GM12878 (cell line): ENCODE measurements around the gene GH2. TPM values are rescaled to one million over a fixed set of nuclear protein-coding genes. Genes with fewer than 3 reads are reported as not detected.

Experiments
- ATAC-seq: fragments of 200-7000 bp; cut with Tn5 transposase; 3 replicates; pipeline ENCODE4 v1.9.1; 2020; ENCODE audit warnings: mild to moderate bottlenecking, moderate library complexity
- BruUV-seq: library from RNA; stranded (reverse); fragments of 400-500 nt; replicated peaks from 2 replicates; lab custom pipeline; 2021; lab: Mats Ljungman, UMichigan
- CTCF ChIA-PET: fragments of 300-600 bp; sonication (Branson Sonifier 250); formaldehyde crosslinking; extraction: SDS; loops from one replicate; lab custom pipeline; 2021; ENCODE audit warnings: inconsistent platforms; lab: Yijun Ruan, JAX
- POLR2A ChIA-PET: fragments of 350-600 bp; formaldehyde crosslinking; extraction: SDS; loops from one replicate; lab custom pipeline; 2021; ENCODE audit warnings: inconsistent platforms; lab: Charles Lee
- RAD21 ChIA-PET: fragments of 300-600 bp; sonication (Branson Sonifier 250); formaldehyde crosslinking; loops from one replicate; lab custom pipeline; 2023; ENCODE audit warnings: antibody characterized with exemption; ENCODE audit not compliant: unreplicated experiment; lab: Charles Lee
- SMC1A ChIA-PET: fragments of 300-600 bp; sonication (Branson Sonifier 250); formaldehyde crosslinking; loops from one replicate; lab custom pipeline; 2023; ENCODE audit not compliant: unreplicated experiment, uncharacterized antibody; lab: Charles Lee
- DNase-seq: peaks from one replicate; pipeline ENCODE4 v3.0.0-alpha.2; 2011; ENCODE audit warnings: low read depth, low spot score
- FAIRE-seq: peaks from 3 replicates; lab custom pipeline; 2011; peaks lifted over from hg19 to GRCh38; lab: Jason Lieb, UNC
- H2AFZ ChIP-seq: 2 replicates; pipeline ENCODE4 v1.6.0; 2011; ENCODE audit warnings: low read depth, low read length, control low read depth; ENCODE audit not compliant: control insufficient read depth
- H3K27ac ChIP-seq: 2 replicates; pipeline ENCODE4 v1.5.1; 2011; ENCODE audit warnings: control low read depth; ENCODE audit not compliant: control insufficient read depth, insufficient read depth
- H3K27me3 ChIP-seq, 2 experiments: replicated peaks in 1 of 2; 2 replicates each; pipeline versions ENCODE4 v1.6.0 to v1.6.1; 2011; ENCODE audit warnings: low read length in 1 of 2; ENCODE audit not compliant: control insufficient read depth in 2 of 2, insufficient read depth in 2 of 2
- H3K36me3 ChIP-seq, 2 experiments: 2 replicates each; pipeline ENCODE4 v1.5.1; 2011; ENCODE audit warnings: low read length in 1 of 2; ENCODE audit not compliant: control insufficient read depth in 2 of 2, insufficient read depth in 2 of 2
- H3K4me1 ChIP-seq: 2 replicates; pipeline ENCODE4 v1.6.1; 2011; ENCODE audit warnings: mild to moderate bottlenecking, low read length, moderate library complexity, mixed read lengths; ENCODE audit not compliant: control insufficient read depth, insufficient read depth
- H3K4me2 ChIP-seq: 2 replicates; pipeline ENCODE4 v1.6.0; 2011; ENCODE audit warnings: control low read depth; ENCODE audit not compliant: control insufficient read depth, insufficient read depth
- H3K4me3 ChIP-seq: fragments of 200-600 bp; sonication (generic); 2 replicates; pipeline ENCODE4 v1.5.1; 2016
- H3K79me2 ChIP-seq: 2 replicates; pipeline ENCODE4 v1.6.0; 2011; ENCODE audit warnings: low read length; ENCODE audit not compliant: control insufficient read depth, insufficient read depth
- H3K9ac ChIP-seq: 2 replicates; pipeline ENCODE4 v1.8.0; 2011; ENCODE audit warnings: low read length, control low read depth, mixed read lengths; ENCODE audit not compliant: control insufficient read depth, insufficient read depth
- H3K9me3 ChIP-seq: replicated peaks from 3 replicates; pipeline ENCODE4 v1.5.1; 2011; ENCODE audit warnings: mild to moderate bottlenecking, low read length; ENCODE audit not compliant: control insufficient read depth, insufficient read depth
- H4K20me1 ChIP-seq: 2 replicates; pipeline ENCODE4 v1.6.0; 2011; ENCODE audit not compliant: control insufficient read depth, insufficient read depth
- ASH2L ChIP-seq: fragments of 300-600, 200-600 bp; sonication (generic); IDR thresholded peaks from 2 replicates; pipeline ENCODE4 v1.6.1; 2017; ENCODE audit warnings: low read depth, mild to moderate bottlenecking, borderline replicate concordance
- ATF7 ChIP-seq: fragments of 450-650 bp; IDR thresholded peaks from 2 replicates; pipeline ENCODE4 v1.6.1; 2016; ENCODE audit warnings: low read depth, mild to moderate bottlenecking
- CBX5 ChIP-seq: sonication (generic); IDR thresholded peaks from 2 replicates; pipeline ENCODE4 v1.6.1; 2016; ENCODE audit warnings: low read depth, moderate library complexity, mild to moderate bottlenecking, inconsistent platforms
- CHD1 ChIP-seq: IDR thresholded peaks from 2 replicates; pipeline ENCODE4 v1.6.1; 2012; ENCODE audit warnings: low read depth, low read length, improper control_type of control experiment
- HCFC1 ChIP-seq: fragments of 150-350 bp; IDR thresholded peaks from 2 replicates; pipeline ENCODE4 v1.6.1; 2014; ENCODE audit warnings: low read length
- MXI1 ChIP-seq: fragments of 150-350 bp; IDR thresholded peaks from 2 replicates; pipeline ENCODE4 v1.6.1; 2011; ENCODE audit warnings: low read depth, mild to moderate bottlenecking, inconsistent platforms, low read length, improper control_type of control experiment
- NFYB ChIP-seq: IDR thresholded peaks from 2 replicates; pipeline ENCODE4 v1.6.1; 2011; ENCODE audit warnings: low read depth, mild to moderate bottlenecking, low read length, improper control_type of control experiment, moderate library complexity; ENCODE audit not compliant: insufficient read depth
- POU2F2 ChIP-seq: IDR thresholded peaks from 3 replicates; pipeline ENCODE4 v1.6.1; 2011; ENCODE audit warnings: low read depth, mild to moderate bottlenecking, low read length, borderline replicate concordance
- RB1 ChIP-seq: fragments of 450-650 bp; formaldehyde crosslinking; IDR thresholded peaks from 2 replicates; pipeline ENCODE4 v1.6.1; 2017; ENCODE audit warnings: mild to moderate bottlenecking, borderline replicate concordance
- RCOR1 ChIP-seq: conservative IDR thresholded peaks from 2 replicates; pipeline ENCODE4 v1.6.1; 2012; ENCODE audit warnings: low read depth, low read length, improper control_type of control experiment
- RELA ChIP-seq: fragments of 450-650 bp; IDR thresholded peaks from 2 replicates; pipeline ENCODE4 v1.8.0; 2014; ENCODE audit warnings: borderline replicate concordance; ENCODE audit not compliant: partially characterized antibody
- SIN3A ChIP-seq: IDR thresholded peaks from 2 replicates; pipeline ENCODE4 v1.6.1; 2012; ENCODE audit warnings: low read depth, low read length, improper control_type of control experiment
- SREBF2 ChIP-seq: IDR thresholded peaks from 2 replicates; pipeline ENCODE4 v1.6.1; 2012; ENCODE audit warnings: mild to moderate bottlenecking, low read length
- TARDBP ChIP-seq: IDR thresholded peaks from 2 replicates; pipeline ENCODE4 v1.6.1; 2016; ENCODE audit warnings: borderline replicate concordance
- TCF3 ChIP-seq: IDR thresholded peaks from 2 replicates; pipeline ENCODE4 v1.6.1; 2012; ENCODE audit warnings: low read depth, mild to moderate bottlenecking, low read length, borderline replicate concordance; ENCODE audit not compliant: insufficient read depth
- TCF7 ChIP-seq: IDR thresholded peaks from 2 replicates; pipeline ENCODE4 v1.6.1; 2014; ENCODE audit warnings: antibody characterized with exemption, borderline replicate concordance
- WGBS: methylation state at CpG from one replicate; pipeline ENCODE4 v1.1.6; 2016; ENCODE audit warnings: low lambda C conversion rate; ENCODE audit not compliant: insufficient replicate concordance, insufficient coverage; ENCODE audit errors: missing lambda C conversion rate; 5-methylcytosine and 5-hydroxymethylcytosine counted together
- in situ Hi-C: fragments of 300-500 bp; cut with MboI; formaldehyde crosslinking; loops from 9 replicates; pipeline ENCODE4 v1.14.3; 2018; ENCODE audit warnings: mixed read lengths
- intact Hi-C: fragments of 100-400 bp; cut with micrococcal nuclease; formaldehyde crosslinking; loops from one replicate; pipeline ENCODE4 v1.14.2; 2022; ENCODE audit not compliant: unreplicated experiment
- polyA plus RNA-seq, 11 experiments: library from polyadenylated mRNA; depleted of rRNA in 4 of 11; unstranded in 6 of 11; stranded (reverse) in 5 of 11; fragments of >200 nt; fragmentation: Nextera tagmentation in 4 of 11; fragmentation: Illumina TruSeq in 1 of 11; extraction: Ambion mirVana in 4 of 11; extraction: Trizol in 1 of 11; gene quantifications; 1 replicate in 1 of 11; 2 replicates in 10 of 11; pipeline versions ENCODE4 v1.2.1 to v1.2.3, GENCODE V29; 2011 to 2016; ENCODE audit warnings: inconsistent platforms in 2 of 11, missing spikeins in 2 of 11, low read depth in 1 of 11
- total RNA-seq, 4 experiments: library from RNA; depleted of rRNA in 3 of 4; stranded (reverse); fragments of >200 nt in 3 of 4; fragmentation: Illumina TruSeq in 1 of 4; extraction: Trizol in 1 of 4; gene quantifications; 2 replicates each; pipeline versions ENCODE4 v1.2.1 to v1.2.3, GENCODE V29; 2013 to 2021
- TF ChIP-seq, protein P1 (sequence below): fragments of 450-650 bp; IDR thresholded peaks from 2 replicates; pipeline ENCODE4 v1.6.1; 2017; ENCODE audit warnings: mild to moderate bottlenecking, moderate library complexity
- TF ChIP-seq, protein P2 (sequence below): fragments of 450-650 bp; IDR thresholded peaks from 2 replicates; pipeline ENCODE4 v1.6.1; 2017; ENCODE audit warnings: antibody characterized with exemption, mild to moderate bottlenecking, moderate library complexity

Gene GH2
- total and polyA plus RNA-seq, 10 of the 15 experiments (the other 5 are each of a cell fraction or from before 2014, with no cell fraction given): not detected

DNA sequence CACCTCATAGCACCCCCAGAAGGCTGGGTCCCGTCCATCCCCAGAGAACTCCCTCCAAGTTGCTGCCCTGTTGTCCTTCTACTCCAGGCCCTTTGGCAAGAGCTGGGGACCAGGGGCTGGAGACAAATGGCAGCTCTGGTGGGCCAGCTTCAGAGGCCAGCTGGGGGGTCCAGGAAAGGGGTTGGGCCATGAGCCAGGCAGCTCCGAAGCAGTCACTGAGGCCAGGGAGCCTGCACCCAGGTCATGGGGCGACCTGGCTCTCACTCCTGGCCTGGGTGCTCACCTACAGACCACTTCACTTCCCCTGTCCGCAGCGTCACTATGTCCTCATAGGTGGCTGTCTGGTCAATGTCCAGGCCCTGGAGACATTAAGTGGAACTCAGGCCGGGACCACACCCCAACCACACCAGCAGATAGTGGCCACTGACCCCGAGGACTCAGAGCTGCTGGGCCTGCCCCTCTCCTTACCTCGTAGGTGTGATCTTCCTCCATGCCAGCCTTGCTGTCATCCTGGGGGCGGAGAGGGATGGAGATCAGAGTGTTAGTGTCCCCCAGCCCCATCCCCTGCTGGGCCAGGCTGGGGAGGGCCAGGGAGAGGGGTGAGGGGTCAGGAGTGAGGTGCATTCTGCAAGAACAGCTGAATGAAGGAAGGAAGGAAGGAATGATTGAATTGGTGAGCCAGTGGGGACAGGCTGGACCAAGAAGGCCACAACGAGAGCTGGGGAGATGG lies 47.4 kb upstream of the GH2 start:
- CTCF ChIA-PET: interaction anchor here (0.7 to 8.7 kb wide), 6 partner anchors 9 to 374 kb away, joined by 3 to 153 read pairs (median 30); partner anchors contain the start of gene GH1
- DNase-seq: no peak
- H2AFZ ChIP-seq: no peak overlapping the region
- no peaks in the 10 kb centered on the region for H3K27me3 ChIP-seq
- peak overlapping the region; percentile 98 for H3K4me2 ChIP-seq
- intact Hi-C loops: no loop called here
- TF ChIP-seq TCF7: no peak
- TF ChIP-seq HCFC1: no peak
- TF ChIP-seq MXI1: no peak
- TF ChIP-seq CHD1: no peak
- TF ChIP-seq RCOR1: no peak
- TF ChIP-seq POU2F2: no peak
- no peak for TF ChIP-seq ATF7
- TF ChIP-seq RELA: no peak
- no peak for TF ChIP-seq ASH2L
- TF ChIP-seq, protein P1, sequence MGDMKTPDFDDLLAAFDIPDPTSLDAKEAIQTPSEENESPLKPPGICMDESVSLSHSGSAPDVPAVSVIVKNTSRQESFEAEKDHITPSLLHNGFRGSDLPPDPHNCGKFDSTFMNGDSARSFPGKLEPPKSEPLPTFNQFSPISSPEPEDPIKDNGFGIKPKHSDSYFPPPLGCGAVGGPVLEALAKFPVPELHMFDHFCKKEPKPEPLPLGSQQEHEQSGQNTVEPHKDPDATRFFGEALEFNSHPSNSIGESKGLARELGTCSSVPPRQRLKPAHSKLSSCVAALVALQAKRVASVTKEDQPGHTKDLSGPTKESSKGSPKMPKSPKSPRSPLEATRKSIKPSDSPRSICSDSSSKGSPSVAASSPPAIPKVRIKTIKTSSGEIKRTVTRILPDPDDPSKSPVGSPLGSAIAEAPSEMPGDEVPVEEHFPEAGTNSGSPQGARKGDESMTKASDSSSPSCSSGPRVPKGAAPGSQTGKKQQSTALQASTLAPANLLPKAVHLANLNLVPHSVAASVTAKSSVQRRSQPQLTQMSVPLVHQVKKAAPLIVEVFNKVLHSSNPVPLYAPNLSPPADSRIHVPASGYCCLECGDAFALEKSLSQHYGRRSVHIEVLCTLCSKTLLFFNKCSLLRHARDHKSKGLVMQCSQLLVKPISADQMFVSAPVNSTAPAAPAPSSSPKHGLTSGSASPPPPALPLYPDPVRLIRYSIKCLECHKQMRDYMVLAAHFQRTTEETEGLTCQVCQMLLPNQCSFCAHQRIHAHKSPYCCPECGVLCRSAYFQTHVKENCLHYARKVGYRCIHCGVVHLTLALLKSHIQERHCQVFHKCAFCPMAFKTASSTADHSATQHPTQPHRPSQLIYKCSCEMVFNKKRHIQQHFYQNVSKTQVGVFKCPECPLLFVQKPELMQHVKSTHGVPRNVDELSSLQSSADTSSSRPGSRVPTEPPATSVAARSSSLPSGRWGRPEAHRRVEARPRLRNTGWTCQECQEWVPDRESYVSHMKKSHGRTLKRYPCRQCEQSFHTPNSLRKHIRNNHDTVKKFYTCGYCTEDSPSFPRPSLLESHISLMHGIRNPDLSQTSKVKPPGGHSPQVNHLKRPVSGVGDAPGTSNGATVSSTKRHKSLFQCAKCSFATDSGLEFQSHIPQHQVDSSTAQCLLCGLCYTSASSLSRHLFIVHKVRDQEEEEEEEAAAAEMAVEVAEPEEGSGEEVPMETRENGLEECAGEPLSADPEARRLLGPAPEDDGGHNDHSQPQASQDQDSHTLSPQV: no peak
- no peak for TF ChIP-seq TARDBP
- no peak for TF ChIP-seq TCF3
- no peak for TF ChIP-seq SIN3A
- no peak for TF ChIP-seq NFYB
- TF ChIP-seq, protein P2, sequence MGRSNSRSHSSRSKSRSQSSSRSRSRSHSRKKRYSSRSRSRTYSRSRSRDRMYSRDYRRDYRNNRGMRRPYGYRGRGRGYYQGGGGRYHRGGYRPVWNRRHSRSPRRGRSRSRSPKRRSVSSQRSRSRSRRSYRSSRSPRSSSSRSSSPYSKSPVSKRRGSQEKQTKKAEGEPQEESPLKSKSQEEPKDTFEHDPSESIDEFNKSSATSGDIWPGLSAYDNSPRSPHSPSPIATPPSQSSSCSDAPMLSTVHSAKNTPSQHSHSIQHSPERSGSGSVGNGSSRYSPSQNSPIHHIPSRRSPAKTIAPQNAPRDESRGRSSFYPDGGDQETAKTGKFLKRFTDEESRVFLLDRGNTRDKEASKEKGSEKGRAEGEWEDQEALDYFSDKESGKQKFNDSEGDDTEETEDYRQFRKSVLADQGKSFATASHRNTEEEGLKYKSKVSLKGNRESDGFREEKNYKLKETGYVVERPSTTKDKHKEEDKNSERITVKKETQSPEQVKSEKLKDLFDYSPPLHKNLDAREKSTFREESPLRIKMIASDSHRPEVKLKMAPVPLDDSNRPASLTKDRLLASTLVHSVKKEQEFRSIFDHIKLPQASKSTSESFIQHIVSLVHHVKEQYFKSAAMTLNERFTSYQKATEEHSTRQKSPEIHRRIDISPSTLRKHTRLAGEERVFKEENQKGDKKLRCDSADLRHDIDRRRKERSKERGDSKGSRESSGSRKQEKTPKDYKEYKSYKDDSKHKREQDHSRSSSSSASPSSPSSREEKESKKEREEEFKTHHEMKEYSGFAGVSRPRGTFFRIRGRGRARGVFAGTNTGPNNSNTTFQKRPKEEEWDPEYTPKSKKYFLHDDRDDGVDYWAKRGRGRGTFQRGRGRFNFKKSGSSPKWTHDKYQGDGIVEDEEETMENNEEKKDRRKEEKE: no peak
- no peak for TF ChIP-seq CBX5
- no peak for TF ChIP-seq RB1
- no peak for TF ChIP-seq SREBF2
- TF ChIP-seq, all 136 proteins: peak for 0
- POLR2A ChIA-PET: interaction anchor here (0.5 to 5.9 kb wide), 5 partner anchors 9 to 94 kb away, joined by 3 to 68 read pairs (median 20); partner anchors contain the start of gene ICAM2
- Histone ChIP-seq H3K4me1 (peaks cover 53% of the 10 kb centered on the region), H3K36me3 (peaks cover 7 to 11% of the 10 kb centered on the region in 2 experiments; a peak in 2 of 4 replicates), H3K9ac (no peak overlapping the region), H3K79me2 (peaks cover 32% of the 10 kb centered on the region), H4K20me1 (no peaks in the 10 kb centered on the region), H3K4me3 (peak overlapping the region; percentile 98; the same call in 1 of the 2 replicates), H3K9me3 (no peaks in the 10 kb centered on the region), H3K27ac (no peak overlapping the region)
- no peak for ATAC-seq
- RAD21 ChIA-PET: interaction anchor here (0.8 to 9.0 kb wide), 7 partner anchors 10 to 204 kb away, joined by 3 to 130 read pairs (median 4); partner anchors contain the start of gene ICAM2
- BruUV-seq: no TSS peak
- FAIRE-seq: no peak
- SMC1A ChIA-PET: interaction anchor here (1.4 to 9.0 kb wide), 5 partner anchors 9 to 88 kb away, joined by 4 to 111 read pairs (median 8); partner anchors contain the start of gene GH1
- in situ Hi-C loops: no loop called here
- WGBS: 71% methylated on average over 10 of the region's 10 CpGs
